Islet of Langerhans (tissue), 1 donor: ENCODE data around the gene SPTLC3.

ENCODE experiments used
- FAIRE-seq: peaks from one replicate; lab custom pipeline; 2011; peaks lifted over from hg19 to GRCh38; lab: Jason Lieb, UNC

The SPTLC3 gene

GRCh38 chr20:13200767-13201500 is 192.2 kb downstream of the SPTLC3 start:
- FAIRE-seq = no peak

DNA sequence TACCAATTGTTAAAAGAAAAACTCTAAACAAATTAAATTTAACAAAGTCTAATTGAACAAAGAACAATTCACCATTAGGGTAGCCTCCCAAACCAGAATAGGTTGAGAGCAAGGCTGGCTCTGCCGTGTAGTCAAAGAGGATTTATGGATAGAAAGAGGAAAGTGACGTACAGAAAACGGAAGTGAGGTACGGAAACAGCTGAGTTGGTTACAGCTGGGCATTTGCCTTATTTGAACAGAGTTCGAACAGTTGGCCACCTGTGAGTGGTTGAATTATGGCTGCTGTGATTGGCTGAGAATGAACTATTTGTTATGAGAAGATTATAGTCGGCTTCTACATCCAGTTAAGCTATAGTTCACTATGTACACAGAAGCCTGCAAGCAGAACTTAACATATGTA is 193.8 kb downstream of the SPTLC3 start:
- FAIRE-seq = no peak

- no peak for FAIRE-seq
These were observed 196.7 kb downstream of the SPTLC3 start for GRCh38 chr20:13205425-13205824.

DNA sequence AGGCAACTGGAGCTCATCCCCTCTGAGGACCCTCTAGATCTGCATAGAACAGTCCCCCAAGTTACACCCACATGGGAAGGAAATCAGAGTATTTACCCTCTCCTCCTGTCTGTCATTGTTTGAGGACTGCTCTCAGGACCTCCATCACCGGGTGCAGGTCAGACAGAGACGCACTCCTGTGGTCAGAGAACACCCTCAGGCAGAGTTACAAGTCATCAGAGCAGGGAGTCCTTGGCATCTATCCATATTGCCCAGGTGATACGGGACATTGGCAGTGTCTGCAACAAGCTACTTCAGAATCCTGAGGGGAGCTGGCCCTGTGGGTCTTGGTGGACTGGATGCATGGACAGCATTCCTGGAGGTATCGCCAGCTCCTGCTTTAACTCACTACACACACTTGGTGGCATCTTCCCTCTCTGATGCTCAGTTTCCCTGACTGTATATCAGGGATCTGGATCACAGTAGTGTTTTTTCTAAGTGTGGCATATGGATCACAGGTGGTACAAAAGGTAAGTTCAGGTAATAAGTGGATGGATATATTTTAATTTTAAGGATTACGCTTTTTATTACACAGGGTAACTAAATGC is 197.2 kb downstream of the SPTLC3 start:
- no peak for FAIRE-seq

GRCh38 chr20:13207016-13207415 is 198.2 kb downstream of the SPTLC3 start:
- no peak for FAIRE-seq

DNA sequence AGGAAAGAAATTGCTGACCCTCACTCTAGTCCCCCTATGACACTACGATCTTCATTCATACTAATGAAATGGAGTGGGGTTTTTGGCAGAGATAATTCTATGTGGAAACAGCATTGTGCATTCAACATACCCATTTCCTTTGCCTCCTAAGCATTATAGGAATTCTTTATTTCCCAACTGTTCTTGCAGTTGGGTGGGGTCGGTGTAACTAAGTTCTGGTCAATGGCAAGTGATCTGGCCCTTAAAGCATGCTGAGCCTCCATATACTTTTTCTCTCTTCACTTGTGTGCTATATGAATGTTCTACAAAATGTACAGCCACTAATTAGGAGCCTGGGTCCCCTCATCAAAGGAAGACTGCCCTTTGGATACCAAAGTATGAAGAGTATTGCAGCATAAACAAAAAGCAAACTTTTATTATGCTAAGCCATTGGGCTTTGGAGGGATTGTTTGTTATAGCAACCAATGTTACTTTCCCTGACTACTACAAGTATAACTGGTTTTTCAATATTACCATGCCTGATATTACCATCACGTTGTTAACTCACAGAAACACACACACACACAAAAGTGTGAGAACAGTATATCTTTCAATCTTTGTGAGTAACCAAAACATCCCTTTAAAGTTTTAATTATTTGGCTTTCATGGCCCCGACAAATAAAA is 203.3 kb downstream of the SPTLC3 start:
- no peak for FAIRE-seq

DNA sequence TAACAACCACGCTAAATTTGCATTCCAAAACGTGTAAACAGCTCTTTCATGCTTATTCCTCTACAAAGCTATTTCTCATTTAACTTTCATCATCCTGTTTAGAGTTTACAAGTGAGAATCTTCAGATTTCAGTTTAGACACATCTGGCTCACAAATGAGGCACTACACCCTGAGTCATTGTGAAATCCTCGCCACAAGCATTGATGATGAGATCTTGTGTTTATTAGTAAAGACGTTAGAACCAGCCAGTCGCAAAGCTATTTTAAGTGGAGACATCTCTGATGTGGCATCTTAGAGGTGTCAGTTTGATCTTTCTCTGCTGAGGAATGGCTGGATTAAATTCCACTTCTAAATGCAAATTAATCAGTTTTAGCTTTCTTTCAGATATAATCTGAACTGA is 204.0 kb downstream of the SPTLC3 start:
- FAIRE-seq = no peak

- no peak for FAIRE-seq
These were observed 204.6 kb downstream of the SPTLC3 start for GRCh38 chr20:13213335-13213734.

- FAIRE-seq = no peak
These were observed 207.8 kb downstream of the SPTLC3 start for GRCh38 chr20:13216533-13216932.
